Osteoblast (primary cell): ENCODE data around the gene RYR2. TPM values are rescaled to one million over a fixed set of nuclear protein-coding genes. Genes with fewer than 3 reads are reported as not detected.

Experiments
- DNase-seq: peaks from one replicate; pipeline ENCODE4 v3.0.0; 2011; ENCODE audit warnings: low spot score, mixed read lengths; ENCODE audit not compliant: insufficient read length; ENCODE audit errors: missing footprints
- H2AFZ ChIP-seq: 2 replicates; pipeline ENCODE4 v1.6.0; 2011; ENCODE audit warnings: mild to moderate bottlenecking, low read length
- H3K27ac ChIP-seq: 2 replicates; pipeline ENCODE4 v1.5.1; 2011; ENCODE audit warnings: mild to moderate bottlenecking, low read depth, low read length, moderate library complexity
- H3K27me3 ChIP-seq: 2 replicates; pipeline ENCODE4 v1.6.0; 2012; ENCODE audit warnings: mild to moderate bottlenecking, control low read depth, inconsistent platforms, low read length, moderate library complexity; ENCODE audit not compliant: insufficient read depth
- H3K36me3 ChIP-seq: 2 replicates; pipeline ENCODE4 v1.5.1; 2011; ENCODE audit warnings: mild to moderate bottlenecking, low read length, control low read depth, moderate library complexity; ENCODE audit not compliant: insufficient read depth
- H3K4me1 ChIP-seq: 2 replicates; pipeline ENCODE4 v1.5.1; 2011; ENCODE audit warnings: mild to moderate bottlenecking, low read length, control low read depth, moderate library complexity; ENCODE audit not compliant: insufficient read depth
- H3K4me2 ChIP-seq: 2 replicates; pipeline ENCODE4 v1.6.0; 2011; ENCODE audit warnings: mild to moderate bottlenecking, low read length; ENCODE audit not compliant: insufficient read depth
- H3K4me3 ChIP-seq: fragments of 200-600 bp; sonication (generic); 3 replicates; pipeline ENCODE4 v1.5.1; 2012; ENCODE audit warnings: mild to moderate bottlenecking, low read length, inconsistent platforms; ENCODE audit not compliant: insufficient read depth
- H3K79me2 ChIP-seq: 2 replicates; pipeline ENCODE4 v1.6.0; 2012; ENCODE audit warnings: mild to moderate bottlenecking, low read length, control low read depth, inconsistent platforms; ENCODE audit not compliant: insufficient read depth
- H3K9me3 ChIP-seq: 2 replicates; pipeline ENCODE4 v1.5.1; 2011; ENCODE audit warnings: low read depth, low read length, control low read depth
- H4K20me1 ChIP-seq: 2 replicates; pipeline ENCODE4 v1.6.0; 2012; ENCODE audit warnings: mild to moderate bottlenecking, low read length, control low read depth; ENCODE audit not compliant: insufficient read depth
- total RNA-seq: library from RNA; depleted of rRNA; stranded (reverse); fragments of >200 nt; gene quantifications from 2 replicates; pipeline ENCODE4 v1.2.3, GENCODE V29; 2012
- TF ChIP-seq, protein P1 (sequence below): IDR thresholded peaks from 2 replicates; pipeline ENCODE4 v1.5.1; 2011; ENCODE audit warnings: mild to moderate bottlenecking, low read depth, low read length, moderate library complexity; ENCODE audit errors: extremely low read depth

The RYR2 gene
- total RNA-seq, 1 donor: not detected

DNA sequence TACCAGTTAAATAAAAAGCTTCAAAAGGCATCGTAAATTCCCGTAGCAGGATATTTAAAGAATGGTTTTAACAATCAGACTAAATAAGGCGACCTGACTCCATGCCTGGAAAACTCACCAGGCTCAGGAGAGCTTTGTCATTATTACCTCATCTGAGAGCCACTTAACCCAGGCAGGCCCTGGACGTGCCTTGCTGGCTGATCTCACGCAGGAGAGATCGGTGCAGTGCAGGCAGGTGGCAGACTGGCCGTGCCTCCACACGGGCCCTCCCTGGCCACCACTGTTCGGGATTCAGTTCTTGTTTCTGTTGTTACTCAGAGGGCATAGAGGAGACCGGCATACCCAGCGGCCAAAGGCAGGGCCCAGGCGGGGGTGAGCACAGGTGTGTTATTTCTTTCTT is 44.1 kb upstream of the RYR2 start:
- DNase-seq: no peak
- Histone ChIP-seq H3K9me3 (no peaks in the 10 kb centered on the region), H3K4me3 (no peak overlapping the region), H3K79me2 (no peaks in the 10 kb centered on the region), H2AFZ (no peak overlapping the region), H3K4me2 (no peak overlapping the region), H3K36me3 (no peaks in the 10 kb centered on the region), H4K20me1 (no peaks in the 10 kb centered on the region), H3K4me1 (no peaks in the 10 kb centered on the region), H3K27me3 (no peaks in the 10 kb centered on the region), H3K27ac (no peak overlapping the region)
- TF ChIP-seq, protein P1, sequence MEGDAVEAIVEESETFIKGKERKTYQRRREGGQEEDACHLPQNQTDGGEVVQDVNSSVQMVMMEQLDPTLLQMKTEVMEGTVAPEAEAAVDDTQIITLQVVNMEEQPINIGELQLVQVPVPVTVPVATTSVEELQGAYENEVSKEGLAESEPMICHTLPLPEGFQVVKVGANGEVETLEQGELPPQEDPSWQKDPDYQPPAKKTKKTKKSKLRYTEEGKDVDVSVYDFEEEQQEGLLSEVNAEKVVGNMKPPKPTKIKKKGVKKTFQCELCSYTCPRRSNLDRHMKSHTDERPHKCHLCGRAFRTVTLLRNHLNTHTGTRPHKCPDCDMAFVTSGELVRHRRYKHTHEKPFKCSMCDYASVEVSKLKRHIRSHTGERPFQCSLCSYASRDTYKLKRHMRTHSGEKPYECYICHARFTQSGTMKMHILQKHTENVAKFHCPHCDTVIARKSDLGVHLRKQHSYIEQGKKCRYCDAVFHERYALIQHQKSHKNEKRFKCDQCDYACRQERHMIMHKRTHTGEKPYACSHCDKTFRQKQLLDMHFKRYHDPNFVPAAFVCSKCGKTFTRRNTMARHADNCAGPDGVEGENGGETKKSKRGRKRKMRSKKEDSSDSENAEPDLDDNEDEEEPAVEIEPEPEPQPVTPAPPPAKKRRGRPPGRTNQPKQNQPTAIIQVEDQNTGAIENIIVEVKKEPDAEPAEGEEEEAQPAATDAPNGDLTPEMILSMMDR: no peak

DNA sequence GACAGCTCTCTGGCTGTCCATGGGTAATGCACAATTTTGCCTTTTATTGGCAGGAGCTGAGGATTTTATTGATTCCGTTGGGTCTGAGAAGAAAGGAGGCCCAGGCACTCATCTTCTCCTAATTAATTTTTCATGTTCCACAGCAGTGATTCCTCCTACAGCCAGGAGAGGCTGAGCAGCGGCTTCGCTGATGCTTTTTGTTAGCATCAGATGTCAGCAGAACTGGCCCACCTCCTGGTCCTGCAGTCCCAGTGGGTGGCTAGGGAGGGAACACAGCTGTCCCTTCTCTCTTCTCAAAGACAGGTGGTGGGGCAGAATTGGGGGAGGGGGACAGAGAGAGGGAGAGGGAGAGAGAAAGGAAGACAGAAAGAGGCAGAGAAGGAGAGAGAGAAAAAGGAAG is 43.4 kb upstream of the RYR2 start:
- no peak for DNase-seq
- Histone ChIP-seq H3K9me3 (no peaks in the 10 kb centered on the region), H3K4me3 (no peak overlapping the region), H3K4me1 (no peaks in the 10 kb centered on the region), H3K27ac (no peak overlapping the region), H3K27me3 (no peaks in the 10 kb centered on the region), H3K4me2 (no peak overlapping the region), H3K79me2 (no peaks in the 10 kb centered on the region), H2AFZ (no peak overlapping the region), H4K20me1 (no peaks in the 10 kb centered on the region), H3K36me3 (no peaks in the 10 kb centered on the region)
- TF ChIP-seq, protein P1: no peak

DNA sequence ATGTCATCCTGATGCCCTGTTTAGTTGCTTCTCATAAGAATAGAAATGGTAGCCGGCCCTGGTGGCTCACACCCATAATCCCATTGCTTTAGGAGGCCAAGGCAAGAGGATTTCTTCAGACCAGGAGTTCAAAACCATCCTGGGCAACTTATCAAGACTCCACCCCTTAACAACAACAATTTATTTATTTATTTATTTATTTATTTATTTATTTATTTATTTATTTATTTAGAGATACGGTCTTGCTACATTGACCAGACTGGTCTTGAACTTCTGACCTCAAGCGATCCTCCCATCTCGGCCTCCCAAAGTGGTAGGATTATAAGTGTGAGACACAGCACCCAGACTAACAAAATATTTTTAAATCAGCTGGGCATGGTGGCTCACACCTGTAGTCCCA is 41.8 kb upstream of the RYR2 start:
- H3K27ac ChIP-seq: no peak overlapping the region
- no peaks in the 10 kb centered on the region for H3K36me3 ChIP-seq
- no peak overlapping the region for H2AFZ ChIP-seq
- no peak for DNase-seq
- H3K9me3 ChIP-seq: no peaks in the 10 kb centered on the region
- no peak overlapping the region for H3K4me3 ChIP-seq
- no peaks in the 10 kb centered on the region for H3K4me1 ChIP-seq
- TF ChIP-seq, protein P1: no peak
- H3K4me2 ChIP-seq: no peak overlapping the region
- no peaks in the 10 kb centered on the region for H4K20me1 ChIP-seq
- H3K79me2 ChIP-seq: no peaks in the 10 kb centered on the region
- no peaks in the 10 kb centered on the region for H3K27me3 ChIP-seq

DNA sequence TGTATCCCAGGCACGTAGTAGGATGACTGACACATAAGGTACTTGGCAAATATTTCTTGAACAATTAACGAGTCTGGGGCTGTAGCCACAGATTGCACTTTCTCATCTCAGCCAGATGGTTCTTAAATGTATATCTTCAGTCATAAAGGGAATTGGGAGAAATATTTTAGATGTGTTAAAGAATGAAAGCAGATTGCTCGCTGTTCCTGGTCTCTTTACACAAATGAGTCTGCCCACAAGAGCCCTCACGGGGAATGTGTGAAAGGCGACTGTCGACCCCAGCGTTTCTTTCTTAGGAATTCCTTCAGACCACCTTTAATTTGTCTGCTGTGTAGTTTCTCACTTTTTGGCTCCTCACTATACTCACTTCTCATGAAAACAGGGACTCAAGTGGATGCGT is 38.5 kb upstream of the RYR2 start:
- Histone ChIP-seq H3K4me2 (no peak overlapping the region), H2AFZ (no peak overlapping the region), H3K4me1 (no peaks in the 10 kb centered on the region), H3K36me3 (no peaks in the 10 kb centered on the region), H3K79me2 (no peaks in the 10 kb centered on the region), H3K27ac (no peak overlapping the region), H3K9me3 (no peaks in the 10 kb centered on the region), H4K20me1 (no peaks in the 10 kb centered on the region), H3K4me3 (no peak overlapping the region), H3K27me3 (no peaks in the 10 kb centered on the region)
- DNase-seq: no peak
- TF ChIP-seq, protein P1: no peak
